Hippocampal formation (tissue), 2 donors: ENCODE data around the gene MOAP1.
"Not testable (repeated sequence)": the region's sequence is repeated elsewhere in the genome, so short reads cannot be mapped to it uniquely, and the experiment has no call there.

ENCODE experiments used
- DNase-seq, 2 donors: peaks; one replicate each; lab custom pipeline; 2025; lab: John Stamatoyannopoulos, UW

MOAP1 gene

GRCh38 chr14:93185349-93185720, 638 bp upstream of the MOAP1 start:
- no peak for DNase-seq

- no peak for DNase-seq
These were observed 940 bp downstream of the MOAP1 start for GRCh38 chr14:93183596-93184317.

GRCh38 chr14:93175492-93175891, 9.2 kb downstream of the MOAP1 start:
- DNase-seq = no peak

- DNase-seq = not testable (repeated sequence)
These were observed 10.0 kb downstream of the MOAP1 start for GRCh38 chr14:93174731-93175130.

- no peak for DNase-seq
These were observed 10.7 kb downstream of the MOAP1 start for GRCh38 chr14:93173943-93174395.

GRCh38 chr14:93171376-93171775, 13.3 kb downstream of the MOAP1 start:
- no peak for DNase-seq

- DNase-seq = not testable (repeated sequence)
These were observed 14.6 kb downstream of the MOAP1 start for GRCh38 chr14:93170141-93170540.

GRCh38 chr14:93169619-93170018, 15.1 kb downstream of the MOAP1 start:
- not testable (repeated sequence) for DNase-seq

GRCh38 chr14:93168610-93169009, 16.1 kb downstream of the MOAP1 start:
- not testable (repeated sequence) for DNase-seq

- DNase-seq = not testable (repeated sequence)
These were observed 19.1 kb downstream of the MOAP1 start for GRCh38 chr14:93165271-93166265.

GRCh38 chr14:93163564-93163963, 21.1 kb downstream of the MOAP1 start:
- no peak for DNase-seq

GRCh38 chr14:93161411-93161940, 23.2 kb downstream of the MOAP1 start:
- no peak for DNase-seq

- no peak for DNase-seq
These were observed 24.3 kb downstream of the MOAP1 start for GRCh38 chr14:93160353-93160801.

- DNase-seq = not testable (repeated sequence)
These were observed 24.9 kb downstream of the MOAP1 start for GRCh38 chr14:93159625-93160352.

- not testable (repeated sequence) for DNase-seq
These were observed 26.3 kb downstream of the MOAP1 start for GRCh38 chr14:93158349-93158748.

GRCh38 chr14:93156693-93157369, 27.9 kb downstream of the MOAP1 start:
- no peak for DNase-seq

- DNase-seq = no peak
These were observed 29.0 kb downstream of the MOAP1 start for GRCh38 chr14:93155667-93156066.

GRCh38 chr14:93153121-93153520, 31.6 kb downstream of the MOAP1 start:
- no peak for DNase-seq

- peak in 1 of 2 donors; percentile 7 for DNase-seq
These were observed 34.2 kb downstream of the MOAP1 start for GRCh38 chr14:93150227-93151208.

GRCh38 chr14:93148979-93149378, 35.7 kb downstream of the MOAP1 start:
- DNase-seq = no peak
